Measurements from ENCODE around the gene LRRC8B.
"Not testable (repeated sequence)": the region's sequence is repeated elsewhere in the genome, so short reads cannot be mapped to it uniquely, and the experiment has no call there.

LRRC8B gene

GRCh38 chr1:89606227-89606980 is 81.8 kb downstream of the LRRC8B start:
- H3K4me3 ChIP-seq (ENCODE audit: low read depth, low read length) = no peak overlapping the region

GRCh38 chr1:89607156-89607555 is 82.5 kb downstream of the LRRC8B start:
- no peak overlapping the region for H3K4me3 ChIP-seq (ENCODE audit: low read depth, low read length)

- no peak overlapping the region for H3K4me3 ChIP-seq (ENCODE audit: low read depth, low read length)
Measured at GRCh38 chr1:89607586-89608318, 83.1 kb downstream of the LRRC8B start.

- no peak overlapping the region for H3K4me3 ChIP-seq (ENCODE audit: low read depth, low read length)
Measured at GRCh38 chr1:89608319-89608983, 83.8 kb downstream of the LRRC8B start.

- H3K4me3 ChIP-seq (ENCODE audit: low read depth, low read length) = no peak overlapping the region
Measured at GRCh38 chr1:89608984-89609725, 84.5 kb downstream of the LRRC8B start.

- no peak overlapping the region for H3K4me3 ChIP-seq (ENCODE audit: low read depth, low read length)
Measured at GRCh38 chr1:89609781-89610456, 85.3 kb downstream of the LRRC8B start.

- H3K4me3 ChIP-seq (ENCODE audit: low read depth, low read length) = no peak overlapping the region
Measured at GRCh38 chr1:89610457-89611011, 85.9 kb downstream of the LRRC8B start.

- H3K4me3 ChIP-seq (ENCODE audit: low read depth, low read length) = no peak overlapping the region
Measured at GRCh38 chr1:89611721-89612120, 87.1 kb downstream of the LRRC8B start.

- H3K4me3 ChIP-seq (ENCODE audit: low read depth, low read length) = no peak overlapping the region
Measured at GRCh38 chr1:89613928-89614327, 89.3 kb downstream of the LRRC8B start.

GRCh38 chr1:89615676-89616598 is 91.3 kb downstream of the LRRC8B start:
- H3K4me3 ChIP-seq (ENCODE audit: low read depth, low read length) = no peak overlapping the region

GRCh38 chr1:89616844-89617627 is 92.4 kb downstream of the LRRC8B start:
- no peak overlapping the region for H3K4me3 ChIP-seq (ENCODE audit: low read depth, low read length)

GRCh38 chr1:89620664-89621063 is 96.0 kb downstream of the LRRC8B start:
- H3K4me3 ChIP-seq (ENCODE audit: low read depth, low read length) = no peak overlapping the region

- no peak overlapping the region for H3K4me3 ChIP-seq (ENCODE audit: low read depth, low read length)
Measured at GRCh38 chr1:89622895-89623294, 98.3 kb downstream of the LRRC8B start.

GRCh38 chr1:89624314-89624713 is 99.7 kb downstream of the LRRC8B start:
- H3K4me3 ChIP-seq (ENCODE audit: low read depth, low read length) = no peak overlapping the region

- H3K4me3 ChIP-seq (ENCODE audit: low read depth, low read length) = no peak overlapping the region
Measured at GRCh38 chr1:89624715-89625323, 100.2 kb downstream of the LRRC8B start.

GRCh38 chr1:89627596-89627962 is 103.0 kb downstream of the LRRC8B start:
- H3K4me3 ChIP-seq (ENCODE audit: low read depth, low read length) = no peak overlapping the region

GRCh38 chr1:89629146-89629545 is 104.5 kb downstream of the LRRC8B start:
- no peak overlapping the region for H3K4me3 ChIP-seq (ENCODE audit: low read depth, low read length)

GRCh38 chr1:89629600-89629999 is 105.0 kb downstream of the LRRC8B start:
- not testable (repeated sequence) for H3K4me3 ChIP-seq (ENCODE audit: low read depth, low read length)

Measured in iPS-11a (cell line).